Epidermal melanocyte (primary cell): ENCODE measurements around the gene CDKN1B.
"Not testable (repeated sequence)": the region's sequence is repeated elsewhere in the genome, so short reads cannot be mapped to it uniquely, and the experiment has no call there.

ENCODE experiments used
- DNase-seq: peaks from one replicate; pipeline ENCODE4 v3.0.0; 2011; ENCODE audit warnings: low spot score; ENCODE audit not compliant: insufficient read length

Gene CDKN1B

DNA sequence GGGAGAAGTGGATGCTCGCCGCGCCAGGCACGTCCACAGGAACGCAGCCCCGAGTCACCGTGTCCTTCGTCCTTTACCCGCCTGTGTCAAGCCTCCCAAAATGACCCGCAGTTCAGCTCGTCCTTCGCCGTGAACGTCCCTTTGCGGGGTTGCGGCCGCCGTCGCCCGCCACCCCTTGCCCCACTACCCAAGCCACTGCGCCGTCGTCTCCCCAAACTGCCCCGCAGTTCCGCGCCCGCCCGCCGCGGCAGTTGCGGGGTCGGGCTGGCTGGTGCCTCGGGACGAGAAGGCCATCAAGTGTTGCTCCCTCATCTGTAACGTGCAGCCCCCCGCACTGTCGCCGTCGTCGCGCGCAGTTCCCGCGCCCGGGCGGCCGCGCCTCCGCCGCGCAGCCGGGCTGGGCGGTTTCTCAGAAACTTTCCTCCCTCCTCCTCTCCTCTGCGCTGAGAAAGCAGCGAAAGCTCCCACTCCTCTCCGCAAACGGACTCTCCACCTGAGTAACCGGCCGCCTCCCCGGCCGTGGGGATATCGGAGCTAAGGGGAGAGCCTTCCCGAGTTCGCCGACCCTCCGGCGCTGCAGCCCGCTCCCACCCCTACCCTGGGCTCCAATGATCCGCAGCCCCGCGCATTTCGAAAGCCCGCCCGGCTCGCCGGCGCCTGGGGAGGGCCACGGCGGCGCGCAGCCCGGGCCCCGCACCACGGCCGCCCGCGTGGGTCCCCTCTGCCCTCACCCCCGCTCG is 6.7 kb downstream of the CDKN1B start:
- no peak for DNase-seq

GRCh38 chr12:12724421-12725085 is 7.4 kb downstream of the CDKN1B start:
- DNase-seq = no peak

DNA sequence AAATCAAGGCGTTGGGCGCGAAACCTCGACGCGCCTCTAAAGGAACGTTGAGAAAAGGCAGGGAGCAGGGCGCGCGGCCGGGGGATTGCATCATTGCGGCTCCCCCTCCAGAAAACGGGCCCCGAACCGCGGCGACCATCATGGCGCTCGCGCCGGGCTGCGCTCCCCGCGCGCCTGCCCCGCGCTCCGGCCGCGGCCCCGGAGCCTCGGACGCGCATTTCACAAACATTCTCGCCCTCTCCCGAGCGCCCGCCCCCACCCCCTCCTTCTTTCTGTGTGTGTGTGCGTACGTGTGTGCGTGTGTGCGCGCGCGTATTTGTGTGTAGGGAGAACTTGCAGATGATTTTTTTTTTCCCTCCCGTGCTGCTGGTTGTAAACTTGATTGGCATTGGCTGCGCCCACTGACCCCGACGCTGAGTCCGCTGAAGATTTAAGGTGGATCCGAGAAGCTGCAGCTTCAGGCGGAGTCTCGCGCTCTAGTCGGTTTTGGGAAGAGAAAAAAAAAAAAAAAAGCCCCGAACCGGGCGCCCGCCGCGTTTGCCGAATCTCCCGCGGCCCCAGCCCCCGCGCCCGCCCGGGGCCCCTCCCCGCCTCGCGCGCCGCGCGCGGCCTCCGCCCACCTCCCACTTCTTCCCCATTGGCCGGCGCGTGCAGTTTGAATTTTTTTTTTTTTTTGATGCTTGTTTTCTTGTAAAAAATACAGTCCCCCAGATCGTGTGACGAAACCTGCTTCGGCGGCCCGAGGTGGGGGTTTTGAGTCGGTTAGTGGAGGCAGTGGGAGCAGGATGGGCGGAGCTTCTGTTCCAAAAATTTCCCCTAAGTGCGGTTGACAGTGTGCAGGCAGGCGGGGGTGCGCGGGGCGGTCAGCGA is 8.2 kb downstream of the CDKN1B start:
- DNase-seq = peak; percentile 96

GRCh38 chr12:12725956-12726554 is 8.9 kb downstream of the CDKN1B start:
- no peak for DNase-seq

- DNase-seq = no peak
Observed at GRCh38 chr12:12726555-12727093, 9.5 kb downstream of the CDKN1B start.

- no peak for DNase-seq
Observed at GRCh38 chr12:12731178-12731577, 14.0 kb downstream of the CDKN1B start.

DNA sequence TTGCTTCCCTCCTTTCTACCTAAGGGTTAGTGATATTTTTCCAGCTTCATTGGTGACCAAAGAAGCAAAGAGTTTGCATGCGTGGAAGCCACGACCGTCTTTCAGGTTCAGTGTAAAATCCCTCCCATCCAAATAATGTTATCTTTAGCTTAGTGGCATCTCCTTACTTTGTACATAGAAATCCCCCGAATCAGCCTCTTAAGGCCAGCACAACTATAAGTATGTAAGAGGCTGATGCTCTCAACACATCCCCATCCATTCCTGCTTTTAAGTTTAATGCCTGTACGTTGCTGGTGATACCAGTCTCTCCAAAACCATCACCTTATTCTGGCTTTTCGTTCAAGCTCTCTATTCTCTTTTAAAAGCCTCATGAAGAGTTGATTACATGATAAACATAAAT is 14.6 kb downstream of the CDKN1B start:
- DNase-seq = no peak

DNA sequence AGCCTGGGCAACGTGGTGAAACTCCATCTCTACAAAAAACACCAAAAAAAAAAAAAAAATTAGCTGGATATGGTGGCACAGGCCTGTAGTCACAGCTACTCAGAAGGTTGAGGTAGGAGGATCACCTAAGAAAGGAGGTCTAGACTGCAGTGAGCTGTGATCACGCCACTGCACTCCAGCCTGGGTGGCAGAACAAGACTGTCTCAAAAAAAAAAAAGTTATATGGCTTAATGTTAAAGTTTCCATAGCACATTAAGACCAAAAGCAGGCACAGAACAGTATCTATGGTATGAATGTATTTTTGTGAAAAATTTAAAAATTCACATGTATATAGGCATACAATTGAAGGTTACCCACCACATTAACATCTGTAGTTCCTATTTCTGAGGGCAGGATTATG is 15.9 kb downstream of the CDKN1B start:
- no peak for DNase-seq

GRCh38 chr12:12734054-12734453 is 16.9 kb downstream of the CDKN1B start:
- DNase-seq = no peak

DNA sequence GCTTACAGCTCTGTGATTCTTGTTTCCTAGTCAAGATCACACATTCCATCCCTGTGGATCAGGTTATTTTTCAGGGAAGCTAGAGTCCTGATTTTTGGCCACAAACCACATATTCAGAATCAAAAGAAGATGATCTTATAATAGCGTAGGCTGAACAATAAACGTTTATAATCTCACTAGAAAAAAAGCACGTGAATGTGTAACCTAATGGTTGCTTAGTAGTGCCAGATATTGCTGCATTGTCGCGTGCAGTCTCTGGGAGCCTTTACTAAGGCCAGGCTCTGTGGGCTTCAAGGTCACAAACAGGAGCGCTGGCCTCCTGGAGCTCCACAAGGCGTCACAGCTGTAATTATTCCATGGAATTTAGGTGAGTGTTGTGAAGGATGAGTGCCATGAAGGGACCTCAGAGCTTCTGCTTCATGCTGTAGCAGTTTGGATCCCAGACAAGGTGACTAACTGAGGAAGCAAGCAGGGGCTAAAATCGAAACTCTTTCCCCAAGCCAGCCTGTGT is 17.4 kb downstream of the CDKN1B start:
- no peak for DNase-seq

GRCh38 chr12:12735301-12735700 is 18.1 kb downstream of the CDKN1B start:
- DNase-seq = no peak

- DNase-seq = no peak
Observed at GRCh38 chr12:12736759-12737676, 19.9 kb downstream of the CDKN1B start.

GRCh38 chr12:12738152-12738551 is 21.0 kb downstream of the CDKN1B start:
- DNase-seq = not testable (repeated sequence)

DNA sequence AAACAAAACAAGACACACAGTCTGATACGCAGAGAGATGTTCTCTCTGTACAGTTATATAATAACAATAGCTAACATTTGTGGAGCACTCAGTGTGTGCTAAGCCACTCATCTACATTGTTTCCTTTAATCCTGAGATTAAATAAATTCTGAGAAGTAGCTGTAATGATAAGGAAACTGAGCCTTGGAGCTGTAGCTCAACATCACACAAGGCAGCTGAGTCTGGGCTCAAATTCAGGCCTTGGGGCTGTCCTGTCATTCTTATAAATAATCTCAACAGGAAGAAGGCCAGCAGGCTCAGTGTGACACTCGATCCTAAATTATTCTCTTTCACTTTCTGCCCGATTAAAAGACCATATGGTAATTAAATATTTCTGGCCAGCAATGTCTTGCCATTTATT is 24.5 kb downstream of the CDKN1B start:
- no peak for DNase-seq

DNA sequence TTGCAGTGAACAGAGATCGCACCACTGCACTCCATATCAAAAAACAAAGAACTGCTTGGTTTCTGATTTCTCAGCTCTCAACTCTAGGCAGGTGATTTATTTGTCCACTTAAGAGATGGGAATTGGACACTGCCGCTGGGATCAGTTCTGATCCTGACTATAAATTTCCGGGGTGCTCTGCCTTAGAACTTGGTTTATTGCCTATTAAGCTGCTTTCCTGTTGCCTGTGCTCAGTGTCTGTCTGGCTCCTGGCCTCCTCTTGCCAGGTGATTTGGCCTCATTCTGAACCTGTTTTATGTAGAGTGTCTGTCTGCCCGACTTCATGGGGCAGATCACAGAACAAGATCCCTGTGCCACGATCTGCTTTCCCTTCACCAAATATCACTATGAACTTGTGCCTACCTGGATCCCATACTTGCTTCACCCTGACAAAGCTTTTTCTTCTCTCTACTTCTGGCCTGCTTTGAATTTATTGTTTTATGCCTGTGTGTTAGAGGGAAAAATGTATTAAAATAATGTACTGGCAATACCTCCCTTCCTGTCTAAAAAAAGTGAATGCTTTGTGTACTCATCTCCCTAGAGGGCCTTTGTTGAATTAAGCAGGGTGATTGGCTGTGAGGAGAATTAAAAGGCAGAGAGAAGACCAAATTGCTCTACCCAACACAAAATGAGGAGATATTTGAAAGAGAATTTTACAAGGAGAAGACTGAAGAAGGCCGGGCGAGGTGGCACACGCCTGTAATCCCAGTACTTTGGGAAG is 27.6 kb downstream of the CDKN1B start:
- DNase-seq = no peak

DNA sequence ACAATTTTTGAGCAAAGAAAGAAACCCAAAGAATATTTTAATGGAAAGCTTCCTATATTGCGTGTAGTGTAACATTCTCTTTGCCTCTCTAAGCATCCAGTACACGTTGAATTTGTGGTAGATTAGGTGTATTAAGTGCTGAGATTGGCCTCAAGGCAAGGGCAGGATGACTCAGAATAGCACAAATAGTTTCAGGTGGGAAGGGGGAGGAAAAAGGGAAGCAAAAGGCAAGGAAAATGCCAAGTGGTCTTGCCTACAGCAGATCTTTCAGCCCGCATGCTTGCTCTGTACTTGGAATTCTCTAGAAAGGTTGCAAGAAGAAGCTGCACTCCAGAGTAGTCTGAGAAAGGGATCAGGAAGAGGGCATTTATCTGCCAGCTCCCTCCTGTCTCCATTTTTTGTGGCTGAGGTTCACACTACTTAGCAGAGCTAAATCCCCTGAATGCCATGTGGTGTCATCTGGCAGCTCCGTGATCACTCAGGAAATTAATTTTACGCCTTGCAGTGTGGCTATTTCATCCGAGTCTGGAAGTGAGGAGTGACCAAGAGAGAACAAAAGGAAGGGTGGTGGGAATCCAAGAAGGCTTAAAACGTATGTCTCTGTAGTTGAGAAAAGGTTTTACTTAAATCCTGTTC is 28.5 kb downstream of the CDKN1B start:
- DNase-seq = no peak

DNA sequence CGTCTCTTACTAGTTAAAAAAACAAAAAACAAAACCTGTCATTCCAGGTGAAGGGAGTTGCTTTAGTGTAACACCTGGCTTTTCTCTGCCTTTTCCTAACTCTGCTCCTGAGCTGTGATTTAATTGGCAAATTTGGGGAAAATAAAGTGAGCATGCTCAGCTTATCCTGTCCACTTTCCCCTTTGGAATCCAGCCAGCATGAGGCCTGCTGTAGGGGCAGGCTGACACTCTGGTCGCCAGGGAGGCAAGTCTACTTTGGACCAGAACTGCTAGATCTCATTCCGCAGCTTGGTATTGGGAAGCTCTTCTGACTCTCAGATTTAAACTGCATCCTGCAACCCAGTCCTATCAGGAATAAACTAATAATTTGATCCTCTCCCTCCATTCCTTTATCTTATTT is 30.1 kb downstream of the CDKN1B start:
- DNase-seq = no peak

DNA sequence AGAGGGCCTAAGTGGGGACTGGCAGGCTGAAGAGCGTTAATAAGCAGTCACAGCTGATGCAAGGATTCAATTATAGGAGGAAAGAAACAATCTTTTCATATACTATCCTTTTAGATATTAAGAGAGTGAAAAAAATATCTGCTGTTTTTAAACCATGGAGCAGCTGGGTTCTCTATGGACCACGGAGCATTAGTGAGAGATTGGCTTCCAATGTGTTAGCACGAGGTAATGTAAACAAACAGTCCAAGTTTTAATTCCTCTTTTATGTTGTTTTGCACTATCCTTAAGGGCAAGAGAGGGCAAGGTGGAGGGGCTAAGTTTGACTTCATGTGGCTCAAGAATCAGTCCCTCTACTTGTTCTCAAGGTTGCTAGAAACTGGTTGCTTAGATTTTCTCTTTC is 30.9 kb downstream of the CDKN1B start:
- DNase-seq = no peak

DNA sequence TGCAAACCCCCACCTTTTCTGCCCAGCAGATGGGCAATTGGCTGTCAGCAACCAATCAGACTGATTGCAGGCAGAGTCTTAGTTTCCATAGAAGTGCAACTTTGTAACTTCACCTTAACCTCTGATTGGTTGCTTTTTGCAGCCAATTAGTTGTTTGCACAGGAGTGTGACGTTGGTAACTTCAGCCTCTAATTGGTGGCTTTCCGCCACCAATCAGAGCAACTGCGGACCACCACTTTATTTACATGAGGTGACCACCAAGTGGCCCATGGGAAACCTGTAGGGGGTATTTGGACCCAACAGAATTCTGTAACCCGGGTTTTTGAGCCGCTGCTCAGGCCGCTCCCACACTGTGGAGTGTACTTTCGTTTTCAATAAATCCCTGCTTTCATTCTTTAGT is 32.3 kb downstream of the CDKN1B start:
- no peak for DNase-seq
